ENCODE results near the gene IQCK.

- TF ChIP-seq CTCF (IDR thresholded peaks at IDR 0.05) (no peak), POLR2A (IDR thresholded peaks at IDR 0.05) (no peak)
Measured at GRCh38 chr16:19703172-19703889, 14.7 kb upstream of the IQCK start.

Data from testis (tissue), 2 donors.